ENCODE measurements around the gene HOXA5.

HOXA5 gene

GRCh38 chr7:27143023-27143949 is at the start of gene HOXA5:
TSS of gene HOXA5 (minus strand) at chr7:27143681. CDS start at chr7:27143607, 74 bp downstream.
- no peak for DNase-seq
- no peaks in the 10 kb centered on the region for H3K9me3 Mint-ChIP-seq
- peaks cover 6% of the 10 kb centered on the region for H3K4me1 Mint-ChIP-seq (ENCODE audit: low read depth)

GRCh38 chr7:27192546-27193334 is 49.3 kb upstream of the HOXA5 start:
- Mint-ChIP-seq H3K27me3 (peaks cover 93% of the 10 kb centered on the region), H3K27ac (no peak overlapping the region), H3K4me1 (ENCODE audit: low read depth) (peaks cover 31% of the 10 kb centered on the region), H3K9me3 (no peaks in the 10 kb centered on the region), H3K4me3 (peak overlapping the region; percentile 57), H3K36me3 (ENCODE audit: low read depth) (no peaks in the 10 kb centered on the region)
- peak; percentile 34 for DNase-seq

More at GRCh38 chr7:27143023-27143949, at the start of gene HOXA5:
- Mint-ChIP-seq H3K36me3 (ENCODE audit: low read depth) (no peaks in the 10 kb centered on the region), H3K27me3 (peaks cover 67% of the 10 kb centered on the region), H3K27ac (no peak within 1 kb of the TSS), H3K4me3 (no peak within 1 kb of the TSS)

GRCh38 chr7:27191833-27192545 is 48.5 kb upstream of the HOXA5 start:
- Mint-ChIP-seq H3K4me3 (peak overlapping the region; percentile 55), H3K36me3 (ENCODE audit: low read depth) (no peaks in the 10 kb centered on the region), H3K27ac (no peak overlapping the region), H3K9me3 (no peaks in the 10 kb centered on the region), H3K4me1 (ENCODE audit: low read depth) (peaks cover 37% of the 10 kb centered on the region), H3K27me3 (peaks cover 93% of the 10 kb centered on the region)
- DNase-seq = peak; percentile 46

GRCh38 chr7:27191161-27191731 is 47.8 kb upstream of the HOXA5 start:
- Mint-ChIP-seq H3K36me3 (ENCODE audit: low read depth) (no peaks in the 10 kb centered on the region), H3K27me3 (peaks cover 94% of the 10 kb centered on the region), H3K9me3 (no peaks in the 10 kb centered on the region), H3K4me1 (ENCODE audit: low read depth) (peaks cover 39% of the 10 kb centered on the region), H3K27ac (no peak overlapping the region), H3K4me3 (no peak overlapping the region)
- DNase-seq = peak; percentile 35

- H3K9me3 Mint-ChIP-seq = no peaks in the 10 kb centered on the region
- H3K27ac Mint-ChIP-seq = no peak overlapping the region
- H3K4me3 Mint-ChIP-seq = no peak overlapping the region
- DNase-seq = peak; percentile 28
- H3K36me3 Mint-ChIP-seq (ENCODE audit: low read depth) = no peaks in the 10 kb centered on the region
- peaks cover 97% of the 10 kb centered on the region for H3K27me3 Mint-ChIP-seq
- peaks cover 50% of the 10 kb centered on the region for H3K4me1 Mint-ChIP-seq (ENCODE audit: low read depth)
These were observed 46.7 kb upstream of the HOXA5 start for GRCh38 chr7:27189997-27190748.

GRCh38 chr7:27189295-27189996 is 46.0 kb upstream of the HOXA5 start:
- no peaks in the 10 kb centered on the region for H3K36me3 Mint-ChIP-seq (ENCODE audit: low read depth)
- H3K4me3 Mint-ChIP-seq = no peak overlapping the region
- no peak overlapping the region for H3K27ac Mint-ChIP-seq
- no peaks in the 10 kb centered on the region for H3K9me3 Mint-ChIP-seq
- peaks cover 57% of the 10 kb centered on the region for H3K4me1 Mint-ChIP-seq (ENCODE audit: low read depth)
- DNase-seq = peak; percentile 40
- H3K27me3 Mint-ChIP-seq = peaks cover 97% of the 10 kb centered on the region

GRCh38 chr7:27188386-27189294 is 45.2 kb upstream of the HOXA5 start:
- peak; percentile 49 for DNase-seq
- H3K27me3 Mint-ChIP-seq = peaks cover 95% of the 10 kb centered on the region

GRCh38 chr7:27187475-27188385 is 44.2 kb upstream of the HOXA5 start:
- Mint-ChIP-seq H3K27me3 (peaks cover 95% of the 10 kb centered on the region), H3K27ac (no peak overlapping the region), H3K4me3 (peak overlapping the region; percentile 63), H3K9me3 (no peaks in the 10 kb centered on the region), H3K36me3 (ENCODE audit: low read depth) (no peaks in the 10 kb centered on the region), H3K4me1 (ENCODE audit: low read depth) (peaks cover 60% of the 10 kb centered on the region)
- peak; percentile 41 for DNase-seq

More at GRCh38 chr7:27188386-27189294, 45.2 kb upstream of the HOXA5 start:
- no peaks in the 10 kb centered on the region for H3K9me3 Mint-ChIP-seq
- peaks cover 63% of the 10 kb centered on the region for H3K4me1 Mint-ChIP-seq (ENCODE audit: low read depth)
- no peaks in the 10 kb centered on the region for H3K36me3 Mint-ChIP-seq (ENCODE audit: low read depth)
- H3K27ac Mint-ChIP-seq = no peak overlapping the region
- H3K4me3 Mint-ChIP-seq = peak overlapping the region; percentile 63

- peaks cover 97% of the 10 kb centered on the region for H3K27me3 Mint-ChIP-seq
- no peaks in the 10 kb centered on the region for H3K9me3 Mint-ChIP-seq
- H3K4me3 Mint-ChIP-seq = no peak overlapping the region
- no peaks in the 10 kb centered on the region for H3K36me3 Mint-ChIP-seq (ENCODE audit: low read depth)
- H3K27ac Mint-ChIP-seq = no peak overlapping the region
- H3K4me1 Mint-ChIP-seq (ENCODE audit: low read depth) = peaks cover 54% of the 10 kb centered on the region
- DNase-seq = peak; percentile 16
These were observed 43.4 kb upstream of the HOXA5 start for GRCh38 chr7:27186668-27187474.

- Mint-ChIP-seq H3K27me3 (peaks cover 97% of the 10 kb centered on the region), H3K27ac (peak overlapping the region; percentile 76), H3K4me3 (peak overlapping the region; percentile 68), H3K9me3 (no peaks in the 10 kb centered on the region), H3K4me1 (ENCODE audit: low read depth) (peaks cover 53% of the 10 kb centered on the region), H3K36me3 (ENCODE audit: low read depth) (no peaks in the 10 kb centered on the region)
- peak; percentile 44 for DNase-seq
These were observed 42.6 kb upstream of the HOXA5 start for GRCh38 chr7:27185854-27186667.
